WERI-Rb-1 (cell line): ENCODE data around the gene WNT8B.

Source experiments
- DNase-seq: peaks from one replicate; pipeline ENCODE4 v3.0.0-alpha.2; 2020
- H3K27ac ChIP-seq: fragments of 250-450 bp; sonication (Bioruptor Pico); 2 replicates; pipeline ENCODE4 v1.5.1; 2020; ENCODE audit warnings: mild to moderate bottlenecking, moderate library complexity
- H3K27me3 ChIP-seq: fragments of 250-450 bp; sonication (Bioruptor Pico); 2 replicates; pipeline ENCODE4 v1.5.1; 2021; ENCODE audit warnings: mild to moderate bottlenecking, low read depth, moderate library complexity; ENCODE audit not compliant: insufficient read depth, severe bottlenecking
- H3K36me3 ChIP-seq: fragments of 250-450 bp; sonication (Bioruptor Pico); 2 replicates; pipeline ENCODE4 v1.5.1; 2020; ENCODE audit warnings: mild to moderate bottlenecking, moderate library complexity
- H3K4me3 ChIP-seq: 2 replicates; pipeline ENCODE4 v1.5.1; 2011; ENCODE audit warnings: low read depth, mild to moderate bottlenecking, control low read depth, low read length
- H3K9me3 ChIP-seq: fragments of 250-450 bp; sonication (Bioruptor Pico); 2 replicates; pipeline ENCODE4 v1.5.1; 2021; ENCODE audit warnings: mild to moderate bottlenecking, moderate library complexity; ENCODE audit not compliant: severe bottlenecking
- CTCF ChIP-seq: IDR thresholded peaks from 2 replicates; pipeline ENCODE4 v1.5.1; 2011; ENCODE audit warnings: low read depth, mild to moderate bottlenecking, control low read depth, inconsistent platforms, low read length

The WNT8B gene

GRCh38 chr10:100505164-100505563 lies 42.4 kb downstream of the WNT8B start:
- no peak for TF ChIP-seq CTCF
- Histone ChIP-seq H3K27me3 (no peaks in the 10 kb centered on the region), H3K9me3 (no peaks in the 10 kb centered on the region), H3K36me3 (peaks cover 4% of the 10 kb centered on the region; the same call in 1 of the 2 replicates), H3K27ac (no peak overlapping the region), H3K4me3 (no peak overlapping the region)
- DNase-seq = no peak

- H3K36me3 ChIP-seq = peaks cover 1% of the 10 kb centered on the region; the same call in 1 of the 2 replicates
- no peak overlapping the region for H3K4me3 ChIP-seq
- TF ChIP-seq CTCF = no peak
- H3K27me3 ChIP-seq = no peaks in the 10 kb centered on the region
- no peak overlapping the region for H3K27ac ChIP-seq
- H3K9me3 ChIP-seq = no peaks in the 10 kb centered on the region
- no peak for DNase-seq
Measured at GRCh38 chr10:100506596-100507356, 44.0 kb downstream of the WNT8B start.

DNA sequence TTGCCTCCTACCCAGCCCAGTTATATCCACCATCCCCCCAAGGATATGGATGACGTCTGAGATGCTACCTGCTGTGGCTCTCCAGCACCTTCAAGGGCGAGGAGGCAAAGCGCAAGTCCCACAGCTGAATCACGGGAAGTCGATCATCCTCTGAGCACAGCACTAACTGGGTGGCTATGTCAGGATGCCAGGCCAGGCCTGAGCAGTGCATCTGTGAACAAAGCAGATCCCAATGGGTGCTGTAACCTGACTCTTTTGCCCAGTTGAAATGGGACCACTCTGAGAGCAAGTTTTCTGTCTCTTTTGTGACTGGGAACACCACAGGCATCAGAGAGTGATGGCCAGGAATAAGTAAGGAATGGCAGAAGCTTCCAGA lies 44.5 kb downstream of the WNT8B start:
- DNase-seq = no peak
- H3K27me3 ChIP-seq = no peaks in the 10 kb centered on the region
- no peak overlapping the region for H3K4me3 ChIP-seq
- H3K9me3 ChIP-seq = no peaks in the 10 kb centered on the region
- H3K36me3 ChIP-seq = no peaks in the 10 kb centered on the region
- no peak for TF ChIP-seq CTCF
- no peak overlapping the region for H3K27ac ChIP-seq

GRCh38 chr10:100508266-100508665 lies 45.5 kb downstream of the WNT8B start:
- no peaks in the 10 kb centered on the region for H3K9me3 ChIP-seq
- H3K36me3 ChIP-seq = no peaks in the 10 kb centered on the region
- TF ChIP-seq CTCF = no peak
- no peak overlapping the region for H3K27ac ChIP-seq
- no peaks in the 10 kb centered on the region for H3K27me3 ChIP-seq
- H3K4me3 ChIP-seq = no peak overlapping the region
- no peak for DNase-seq

GRCh38 chr10:100508691-100509150 lies 45.9 kb downstream of the WNT8B start:
- TF ChIP-seq CTCF = peak; percentile 68
- DNase-seq = peak; percentile 25
- no peaks in the 10 kb centered on the region for H3K27me3 ChIP-seq
- no peaks in the 10 kb centered on the region for H3K36me3 ChIP-seq
- H3K27ac ChIP-seq = no peak overlapping the region
- H3K9me3 ChIP-seq = no peaks in the 10 kb centered on the region
- H3K4me3 ChIP-seq = no peak overlapping the region
